Testis (tissue), 2 donors: Measurements from ENCODE around the gene HLA-DPA1.

Experiments used
- POLR2A ChIP-seq: fragments of 450-650 bp; IDR thresholded peaks from one replicate; pipeline ENCODE4 v1.6.1; 2017; ENCODE audit warnings: antibody characterized with exemption, mild to moderate bottlenecking, moderate library complexity
- TF ChIP-seq, protein P1 (sequence below), 3 experiments: fragments of 450-650 bp in 2 of 3; fragments of 200-600 bp in 1 of 3; sonication (generic) in 1 of 3; IDR thresholded peaks; one replicate each; pipeline ENCODE4 v1.5.1; 2016 to 2019; ENCODE audit warnings: antibody characterized with exemption in 3 of 3, mild to moderate bottlenecking in 2 of 3, moderate library complexity in 1 of 3

DNA sequence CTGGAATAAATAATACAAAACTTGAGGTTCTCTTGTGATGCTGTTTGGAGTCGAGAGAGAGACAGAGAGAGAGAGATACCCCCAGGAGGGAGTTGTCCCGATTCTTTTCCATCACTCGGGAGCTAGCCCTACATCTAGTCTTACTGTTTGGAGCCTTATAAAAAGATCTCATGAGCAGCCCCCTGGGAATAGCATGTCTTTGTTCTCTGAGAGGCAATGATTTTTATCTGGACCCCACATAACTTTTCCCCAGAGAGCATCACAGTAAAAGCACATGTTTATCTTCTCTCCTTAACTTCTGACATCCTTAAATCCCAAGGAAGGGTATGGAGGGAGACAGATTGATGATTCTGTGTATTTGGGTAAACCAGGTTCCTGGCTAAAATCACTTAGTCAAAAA is 43.2 kb downstream of the HLA-DPA1 start:
- TF ChIP-seq, protein P1, sequence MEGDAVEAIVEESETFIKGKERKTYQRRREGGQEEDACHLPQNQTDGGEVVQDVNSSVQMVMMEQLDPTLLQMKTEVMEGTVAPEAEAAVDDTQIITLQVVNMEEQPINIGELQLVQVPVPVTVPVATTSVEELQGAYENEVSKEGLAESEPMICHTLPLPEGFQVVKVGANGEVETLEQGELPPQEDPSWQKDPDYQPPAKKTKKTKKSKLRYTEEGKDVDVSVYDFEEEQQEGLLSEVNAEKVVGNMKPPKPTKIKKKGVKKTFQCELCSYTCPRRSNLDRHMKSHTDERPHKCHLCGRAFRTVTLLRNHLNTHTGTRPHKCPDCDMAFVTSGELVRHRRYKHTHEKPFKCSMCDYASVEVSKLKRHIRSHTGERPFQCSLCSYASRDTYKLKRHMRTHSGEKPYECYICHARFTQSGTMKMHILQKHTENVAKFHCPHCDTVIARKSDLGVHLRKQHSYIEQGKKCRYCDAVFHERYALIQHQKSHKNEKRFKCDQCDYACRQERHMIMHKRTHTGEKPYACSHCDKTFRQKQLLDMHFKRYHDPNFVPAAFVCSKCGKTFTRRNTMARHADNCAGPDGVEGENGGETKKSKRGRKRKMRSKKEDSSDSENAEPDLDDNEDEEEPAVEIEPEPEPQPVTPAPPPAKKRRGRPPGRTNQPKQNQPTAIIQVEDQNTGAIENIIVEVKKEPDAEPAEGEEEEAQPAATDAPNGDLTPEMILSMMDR (IDR thresholded peaks at IDR 0.05): no peak
- TF ChIP-seq POLR2A: no peak
